Ovary (tissue), 9 donors: ENCODE results near the gene AFG3L2. TPM values are rescaled to one million over a fixed set of nuclear protein-coding genes. Genes with fewer than 3 reads are reported as not detected.
"Not testable (repeated sequence)": the region's sequence is repeated elsewhere in the genome, so short reads cannot be mapped to it uniquely, and the experiment has no call there.

ENCODE experiments used
- DNase-seq, 5 donors: peaks; one replicate each; pipeline ENCODE4 v3.0.0-alpha.2; 2019 to 2020
- H3K27ac ChIP-seq, 2 donors: fragments of 200-600 bp; one replicate each; pipeline versions ENCODE4 v1.5.1 to v1.8.0; 2019 to 2022
- H3K27me3 ChIP-seq: fragments of 200-600 bp; one replicate; pipeline ENCODE4 v1.8.0; 2022
- H3K36me3 ChIP-seq: fragments of 200-600 bp; sonication (generic); one replicate; pipeline ENCODE4 v1.5.1; 2019
- H3K4me1 ChIP-seq: one replicate; pipeline ENCODE4 v1.8.1; 2013; ENCODE audit warnings: mild to moderate bottlenecking, moderate library complexity; ENCODE audit not compliant: insufficient read depth
- H3K4me3 ChIP-seq: fragments of 200-600 bp; sonication (generic); one replicate; pipeline ENCODE4 v1.5.1; 2017
- H3K9me3 ChIP-seq, 2 donors: fragments of 200-600 bp in 1 of 2; sonication (generic) in 1 of 2; one replicate each; pipeline versions ENCODE4 v1.5.1 to v1.8.1; 2013 to 2019; ENCODE audit warnings: mild to moderate bottlenecking in 1 of 2, moderate library complexity in 1 of 2
- CTCF ChIP-seq, 3 donors: fragments of 450-650 bp in 2 of 3; fragments of 200-600 bp in 1 of 3; IDR thresholded peaks; one replicate each; pipeline versions ENCODE4 v1.5.1 to v1.8.0; 2016 to 2022; ENCODE audit warnings: antibody characterized with exemption in 3 of 3, mild to moderate bottlenecking in 1 of 3
- EP300 ChIP-seq: sonication (generic); formaldehyde crosslinking; IDR thresholded peaks from one replicate; pipeline ENCODE4 v1.6.1; 2017; ENCODE audit warnings: antibody characterized with exemption
- POLR2A ChIP-seq: fragments of 450-650 bp; IDR thresholded peaks from one replicate; pipeline ENCODE4 v1.6.1; 2017; ENCODE audit warnings: antibody characterized with exemption, mild to moderate bottlenecking, moderate library complexity
- WGBS, 3 donors: extraction: QIAGEN DNeasy Blood & Tissue Kit in 1 of 3; methylation state at CpG; one replicate each; pipeline versions ENCODE4 v1.1.5 to v1.1.7; 2013 to 2017; 5-methylcytosine and 5-hydroxymethylcytosine counted together
- intact Hi-C, 4 donors: fragments of 100-400 bp; cut with DNase I; formaldehyde crosslinking; loops; one replicate each; pipeline versions ENCODE4 v1.11.0 to v1.15.1; 2022 to 2023
- polyA plus RNA-seq, 2 donors: library from polyadenylated mRNA; stranded (reverse); fragments of 200-250 nt in 1 of 2; fragments of 350-450 nt in 1 of 2; fragmentation: Illumina TruSeq in 1 of 2; extraction: RNeasy Lipid Tissue Mini Kit (QIAGEN cat#74804) in 1 of 2; gene quantifications; one replicate each; pipeline ENCODE4 v1.2.3, GENCODE V29; 2013 to 2014
- total RNA-seq, 7 donors: library from RNA; depleted of rRNA in 2 of 7; stranded (reverse); fragments of >200 nt in 2 of 7; fragmentation: NEBNext Ultra II Directional in 3 of 7; extraction: Animal tissue kit (Norgen Biotek cat#: 25700) in 3 of 7; gene quantifications; one replicate each; pipeline versions ENCODE4 v1.1.0 to v1.2.4, GENCODE V29; 2016 to 2023
- donor health status: DM: no; HTN: no; CAD: no; lungs with moderate emphysema.
- donor health status: DM: no; HTN: no; CAD: no.
- donor health status: Bipolar disorder and iron deficiency.
- donor health status: DM: yes; HTN: yes; CAD: no.
- donor health status: DM: no; HTN: no; CAD: no.
- donor health status: DM: yes; HTN: yes; CAD: no.

The AFG3L2 gene
- total and polyA plus RNA-seq, 9 donors: 28.3 to 42.5 (median 34.9) TPM

DNA sequence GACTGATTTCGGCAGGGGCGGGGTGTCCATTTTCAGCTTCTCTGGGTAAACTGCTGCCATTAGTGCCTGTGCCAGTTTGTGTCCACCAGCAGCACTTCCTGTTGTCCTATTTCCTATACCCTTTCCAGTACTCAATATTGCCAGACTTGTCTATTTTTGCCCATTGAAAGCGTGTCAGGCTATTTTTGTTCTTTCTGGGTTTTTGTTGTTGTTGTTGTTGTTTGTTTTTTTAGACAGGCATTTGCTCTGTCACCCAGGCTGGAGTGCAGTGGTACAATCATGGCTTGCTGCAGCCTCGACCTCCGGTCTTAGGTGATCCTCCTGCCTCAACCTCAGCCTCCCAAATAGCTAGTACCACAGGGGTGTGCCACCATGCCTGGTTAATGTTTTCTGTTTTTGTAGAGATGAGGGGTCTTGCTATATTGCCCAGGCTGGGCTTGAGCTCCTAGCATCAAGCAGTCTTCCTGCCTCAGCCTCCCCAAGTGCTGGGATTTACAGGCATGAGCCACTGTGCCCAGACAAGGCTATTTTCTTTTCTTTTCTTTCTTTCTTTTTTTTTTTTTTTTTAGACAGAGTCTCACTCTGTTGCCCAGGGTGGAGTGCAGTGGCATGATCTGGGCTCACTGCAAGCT, 39.2 kb upstream of the AFG3L2 start:
- no peak for DNase-seq
- intact Hi-C loops: no loop called here
- H3K9me3 ChIP-seq: no peaks in the 10 kb centered on the region
- H3K36me3 ChIP-seq: no peaks in the 10 kb centered on the region
- WGBS, 3 donors: 72 to 89% (median 73%) methylated on average over 5 of the region's 5 CpGs
- TF ChIP-seq CTCF (IDR thresholded peaks at IDR 0.05): no peak
- no peak for TF ChIP-seq POLR2A
- TF ChIP-seq EP300: no peak
- H3K27me3 ChIP-seq: no peaks in the 10 kb centered on the region
- peak overlapping the region in 1 of 2 donors; percentile 35 for H3K27ac ChIP-seq
- H3K4me3 ChIP-seq: no peak overlapping the region
- peaks cover 4% of the 10 kb centered on the region for H3K4me1 ChIP-seq

- Histone ChIP-seq H3K27ac (no peak overlapping the region), H3K27me3 (no peaks in the 10 kb centered on the region), H3K4me1 (peaks cover 6% of the 10 kb centered on the region), H3K4me3 (no peak overlapping the region), H3K9me3 (no peaks in the 10 kb centered on the region), H3K36me3 (no peaks in the 10 kb centered on the region)
- no peak for DNase-seq
- intact Hi-C loops: no loop called here
- TF ChIP-seq CTCF (IDR thresholded peaks at IDR 0.05) (no peak), POLR2A (no peak), EP300 (no peak)
- WGBS, 3 donors: 94 to 98% (median 98%) methylated on average over 2 to 3 of the region's 3 CpGs
Measured at GRCh38 chr18:12411456-12411855, 34.4 kb upstream of the AFG3L2 start.

DNA sequence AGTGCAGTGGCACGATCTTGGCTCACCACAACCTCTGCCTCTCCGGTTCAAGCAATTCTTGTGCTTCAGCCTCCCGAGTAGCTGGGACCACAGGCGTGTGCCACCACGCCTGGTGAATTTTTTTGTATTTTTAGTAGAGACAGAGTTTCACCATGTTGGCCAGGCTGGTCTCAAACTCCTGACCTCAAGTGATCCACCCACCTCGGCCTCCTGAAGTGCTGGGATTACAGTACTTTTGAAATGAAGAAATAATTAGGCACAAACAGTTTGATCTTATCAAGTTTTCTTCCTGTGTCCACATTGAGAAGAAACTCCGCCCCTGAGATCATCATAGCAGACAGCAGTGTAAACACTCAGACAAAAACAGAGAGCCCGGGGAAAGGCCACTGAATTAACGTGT, 33.7 kb upstream of the AFG3L2 start:
- H3K4me3 ChIP-seq, H3K9me3 ChIP-seq, H3K4me1 ChIP-seq, H3K27ac ChIP-seq, H3K27me3 ChIP-seq, intact Hi-C loops, H3K36me3 ChIP-seq, DNase-seq: not testable (repeated sequence)
- WGBS, 3 donors: 93 to 96% (median 94%) methylated on average over 9 of the region's 9 CpGs

GRCh38 chr18:12410081-12410481, 33.1 kb upstream of the AFG3L2 start:
- no peak for DNase-seq
- Histone ChIP-seq H3K9me3 (no peaks in the 10 kb centered on the region), H3K27me3 (no peaks in the 10 kb centered on the region), H3K36me3 (no peaks in the 10 kb centered on the region), H3K4me3 (no peak overlapping the region), H3K27ac (no peak overlapping the region), H3K4me1 (peaks cover 7% of the 10 kb centered on the region)
- no peak for TF ChIP-seq CTCF (IDR thresholded peaks at IDR 0.05)
- TF ChIP-seq POLR2A: no peak
- TF ChIP-seq EP300: no peak
- WGBS, 3 donors: 91 to 94% (median 92%) methylated on average over 9 of the region's 9 CpGs
- intact Hi-C loops: no loop called here

- Histone ChIP-seq H3K9me3 (no peaks in the 10 kb centered on the region), H3K27me3 (no peaks in the 10 kb centered on the region), H3K4me3 (no peak overlapping the region), H3K27ac (no peak overlapping the region), H3K36me3 (no peaks in the 10 kb centered on the region), H3K4me1 (peaks cover 7% of the 10 kb centered on the region)
- intact Hi-C loops: no loop called here
- DNase-seq: no peak
- no peak for TF ChIP-seq CTCF (IDR thresholded peaks at IDR 0.05)
- TF ChIP-seq POLR2A: no peak
- TF ChIP-seq EP300: no peak
- 78 to 83% (median 82%) methylated on average over 3 of the region's 3 CpGs for WGBS, 3 donors
Measured at GRCh38 chr18:12409469-12409868, 32.4 kb upstream of the AFG3L2 start.
